Ovary (tissue), 9 donors: Measurements from ENCODE around the gene CYFIP2. TPM values are rescaled to one million over a fixed set of nuclear protein-coding genes. Genes with fewer than 3 reads are reported as not detected.

ENCODE experiments used
- DNase-seq, 5 donors: peaks; one replicate each; pipeline ENCODE4 v3.0.0-alpha.2; 2019 to 2020
- H3K27ac ChIP-seq, 2 donors: fragments of 200-600 bp; one replicate each; pipeline versions ENCODE4 v1.5.1 to v1.8.0; 2019 to 2022
- H3K27me3 ChIP-seq: fragments of 200-600 bp; one replicate; pipeline ENCODE4 v1.8.0; 2022
- H3K36me3 ChIP-seq: fragments of 200-600 bp; sonication (generic); one replicate; pipeline ENCODE4 v1.5.1; 2019
- H3K4me1 ChIP-seq: one replicate; pipeline ENCODE4 v1.8.1; 2013; ENCODE audit warnings: mild to moderate bottlenecking, moderate library complexity; ENCODE audit not compliant: insufficient read depth
- H3K4me3 ChIP-seq: fragments of 200-600 bp; sonication (generic); one replicate; pipeline ENCODE4 v1.5.1; 2017
- H3K9me3 ChIP-seq, 2 donors: fragments of 200-600 bp in 1 of 2; sonication (generic) in 1 of 2; one replicate each; pipeline versions ENCODE4 v1.5.1 to v1.8.1; 2013 to 2019; ENCODE audit warnings: mild to moderate bottlenecking in 1 of 2, moderate library complexity in 1 of 2
- EP300 ChIP-seq: sonication (generic); formaldehyde crosslinking; IDR thresholded peaks from one replicate; pipeline ENCODE4 v1.6.1; 2017; ENCODE audit warnings: antibody characterized with exemption
- POLR2A ChIP-seq: fragments of 450-650 bp; IDR thresholded peaks from one replicate; pipeline ENCODE4 v1.6.1; 2017; ENCODE audit warnings: antibody characterized with exemption, mild to moderate bottlenecking, moderate library complexity
- WGBS, 3 donors: extraction: QIAGEN DNeasy Blood & Tissue Kit in 1 of 3; methylation state at CpG; one replicate each; pipeline versions ENCODE4 v1.1.5 to v1.1.7; 2013 to 2017; 5-methylcytosine and 5-hydroxymethylcytosine counted together
- intact Hi-C, 4 donors: fragments of 100-400 bp; cut with DNase I; formaldehyde crosslinking; loops; one replicate each; pipeline versions ENCODE4 v1.11.0 to v1.15.1; 2022 to 2023
- polyA plus RNA-seq, 2 donors: library from polyadenylated mRNA; stranded (reverse); fragments of 200-250 nt in 1 of 2; fragments of 350-450 nt in 1 of 2; fragmentation: Illumina TruSeq in 1 of 2; extraction: RNeasy Lipid Tissue Mini Kit (QIAGEN cat#74804) in 1 of 2; gene quantifications; one replicate each; pipeline ENCODE4 v1.2.3, GENCODE V29; 2013 to 2014
- total RNA-seq, 7 donors: library from RNA; depleted of rRNA in 2 of 7; stranded (reverse); fragments of >200 nt in 2 of 7; fragmentation: NEBNext Ultra II Directional in 3 of 7; extraction: Animal tissue kit (Norgen Biotek cat#: 25700) in 3 of 7; gene quantifications; one replicate each; pipeline versions ENCODE4 v1.1.0 to v1.2.4, GENCODE V29; 2016 to 2023
- TF ChIP-seq, protein P1 (sequence below), 3 donors: fragments of 450-650 bp in 2 of 3; fragments of 200-600 bp in 1 of 3; IDR thresholded peaks; one replicate each; pipeline versions ENCODE4 v1.5.1 to v1.8.0; 2016 to 2022; ENCODE audit warnings: antibody characterized with exemption in 3 of 3, mild to moderate bottlenecking in 1 of 3
- donor health status: DM: no; HTN: no; CAD: no; lungs with moderate emphysema.
- donor health status: DM: no; HTN: no; CAD: no.
- donor health status: Bipolar disorder and iron deficiency.
- donor health status: DM: yes; HTN: yes; CAD: no.
- donor health status: DM: no; HTN: no; CAD: no.
- donor health status: DM: yes; HTN: yes; CAD: no.

The CYFIP2 gene
- total and polyA plus RNA-seq, 9 donors, result 4.9 to 39.8 (median 17.1) TPM

DNA sequence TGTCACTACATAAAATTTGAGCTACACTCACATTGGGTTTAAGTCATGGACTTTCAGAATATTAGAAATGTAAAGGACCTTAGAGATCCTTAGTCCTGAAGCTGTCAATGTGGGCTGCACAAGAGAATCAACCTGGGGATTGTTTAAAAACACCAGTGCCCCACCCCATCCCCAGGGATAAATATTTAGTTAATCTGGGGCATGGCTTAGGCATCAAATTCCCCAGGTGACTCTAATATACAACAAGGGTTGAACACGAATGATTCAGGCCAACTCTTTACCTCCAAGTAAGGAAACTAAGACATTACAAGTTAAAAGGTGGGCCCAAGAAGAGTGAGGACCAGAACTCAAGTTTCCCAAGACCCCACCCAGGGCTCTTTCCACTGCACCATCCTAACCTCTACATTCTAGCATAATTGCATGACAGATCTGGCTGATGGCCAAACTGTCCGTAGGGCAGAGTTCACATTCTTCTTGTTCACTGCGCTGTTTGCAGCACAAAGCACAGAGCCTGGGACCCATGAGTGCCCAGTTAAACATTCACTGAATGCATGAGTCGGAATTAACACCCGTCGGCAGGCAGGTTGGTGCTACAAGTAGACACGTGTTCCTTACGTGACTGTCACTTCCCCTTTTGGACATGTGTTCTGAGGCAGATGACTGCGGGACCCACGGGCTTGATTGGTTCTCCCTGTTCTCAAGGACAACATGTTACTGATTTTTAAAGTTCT lies 25.2 kb downstream of the CYFIP2 start:
- intact Hi-C loops, result no loop called here
- H3K27me3 ChIP-seq, result no peaks in the 10 kb centered on the region
- H3K9me3 ChIP-seq, result no peaks in the 10 kb centered on the region
- H3K27ac ChIP-seq, result no peak overlapping the region
- 76 to 83% (median 82%) methylated on average over 10 of the region's 10 CpGs for whole genome bisulfite sequencing, 3 donors
- no peaks in the 10 kb centered on the region for H3K36me3 ChIP-seq
- TF ChIP-seq EP300, result no peak
- TF ChIP-seq, protein P1, sequence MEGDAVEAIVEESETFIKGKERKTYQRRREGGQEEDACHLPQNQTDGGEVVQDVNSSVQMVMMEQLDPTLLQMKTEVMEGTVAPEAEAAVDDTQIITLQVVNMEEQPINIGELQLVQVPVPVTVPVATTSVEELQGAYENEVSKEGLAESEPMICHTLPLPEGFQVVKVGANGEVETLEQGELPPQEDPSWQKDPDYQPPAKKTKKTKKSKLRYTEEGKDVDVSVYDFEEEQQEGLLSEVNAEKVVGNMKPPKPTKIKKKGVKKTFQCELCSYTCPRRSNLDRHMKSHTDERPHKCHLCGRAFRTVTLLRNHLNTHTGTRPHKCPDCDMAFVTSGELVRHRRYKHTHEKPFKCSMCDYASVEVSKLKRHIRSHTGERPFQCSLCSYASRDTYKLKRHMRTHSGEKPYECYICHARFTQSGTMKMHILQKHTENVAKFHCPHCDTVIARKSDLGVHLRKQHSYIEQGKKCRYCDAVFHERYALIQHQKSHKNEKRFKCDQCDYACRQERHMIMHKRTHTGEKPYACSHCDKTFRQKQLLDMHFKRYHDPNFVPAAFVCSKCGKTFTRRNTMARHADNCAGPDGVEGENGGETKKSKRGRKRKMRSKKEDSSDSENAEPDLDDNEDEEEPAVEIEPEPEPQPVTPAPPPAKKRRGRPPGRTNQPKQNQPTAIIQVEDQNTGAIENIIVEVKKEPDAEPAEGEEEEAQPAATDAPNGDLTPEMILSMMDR (IDR thresholded peaks at IDR 0.05), result no peak
- no peak for TF ChIP-seq POLR2A
- H3K4me1 ChIP-seq, result no peaks in the 10 kb centered on the region
- no peak for DNase-seq
- no peak overlapping the region for H3K4me3 ChIP-seq

- Histone ChIP-seq H3K36me3 (no peaks in the 10 kb centered on the region), H3K27me3 (no peaks in the 10 kb centered on the region), H3K27ac (no peak overlapping the region), H3K4me3 (no peak overlapping the region), H3K4me1 (no peaks in the 10 kb centered on the region), H3K9me3 (no peaks in the 10 kb centered on the region)
- DNase-seq, result no peak
- 88 to 93% (median 90%) methylated on average over 3 of the region's 3 CpGs for WGBS, 3 donors
- TF ChIP-seq, protein P1 (IDR thresholded peaks at IDR 0.05), result no peak
- no peak for TF ChIP-seq POLR2A
- intact Hi-C loops, result no loop called here
Observed at GRCh38 chr5:157292599-157292998, 26.7 kb downstream of the CYFIP2 start.

GRCh38 chr5:157294407-157295091 lies 28.6 kb downstream of the CYFIP2 start:
- Histone ChIP-seq H3K4me1 (no peaks in the 10 kb centered on the region), H3K36me3 (no peaks in the 10 kb centered on the region), H3K4me3 (no peak overlapping the region), H3K27ac (no peak overlapping the region), H3K27me3 (no peaks in the 10 kb centered on the region), H3K9me3 (no peaks in the 10 kb centered on the region)
- intact Hi-C loops, result no loop called here
- WGBS, 3 donors, result 80 to 83% (median 82%) methylated on average over 7 of the region's 7 CpGs
- TF ChIP-seq EP300, result no peak
- TF ChIP-seq, protein P1 (IDR thresholded peaks at IDR 0.05), result no peak
- TF ChIP-seq POLR2A, result no peak
- DNase-seq, result no peak

- no peak for TF ChIP-seq POLR2A
- Histone ChIP-seq H3K4me3 (no peak overlapping the region), H3K9me3 (no peaks in the 10 kb centered on the region), H3K4me1 (no peaks in the 10 kb centered on the region), H3K27me3 (no peaks in the 10 kb centered on the region), H3K36me3 (no peaks in the 10 kb centered on the region), H3K27ac (no peak overlapping the region)
- no peak for DNase-seq
- intact Hi-C loops, result no loop called here
- WGBS, 3 donors, result 14 to 54% (median 33%) methylated on average over 1 of the region's 1 CpG
Observed at GRCh38 chr5:157295247-157295646, 29.3 kb downstream of the CYFIP2 start.

DNA sequence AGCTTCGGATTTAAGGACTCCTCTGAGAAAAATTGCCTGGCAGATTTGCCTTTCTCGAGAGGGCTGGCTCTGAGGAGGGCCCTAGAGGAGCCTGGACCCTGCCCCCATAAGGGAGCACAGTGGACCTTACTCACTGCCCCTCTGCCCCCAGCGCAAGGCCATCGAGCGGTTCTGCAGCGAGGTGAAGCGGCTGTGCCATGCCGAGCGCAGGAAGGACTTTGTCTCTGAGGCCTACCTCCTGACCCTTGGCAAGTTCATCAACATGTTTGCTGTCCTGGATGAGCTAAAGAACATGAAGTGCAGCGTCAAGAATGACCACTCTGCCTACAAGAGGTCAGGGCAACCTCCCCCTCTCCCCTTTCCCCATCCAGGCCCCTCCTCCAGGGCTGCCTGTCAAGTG lies 34.6 kb downstream of the CYFIP2 start:
- no peaks in the 10 kb centered on the region for H3K36me3 ChIP-seq
- TF ChIP-seq, protein P1 (IDR thresholded peaks at IDR 0.05), result no peak
- no peak for TF ChIP-seq POLR2A
- TF ChIP-seq EP300, result no peak
- H3K27me3 ChIP-seq, result no peaks in the 10 kb centered on the region
- H3K4me3 ChIP-seq, result no peak overlapping the region
- intact Hi-C loops, result no loop called here
- no peak overlapping the region for H3K27ac ChIP-seq
- DNase-seq, result no peak
- no peaks in the 10 kb centered on the region for H3K9me3 ChIP-seq
- 83 to 89% (median 88%) methylated on average over 10 of the region's 10 CpGs for WGBS, 3 donors
- H3K4me1 ChIP-seq, result no peaks in the 10 kb centered on the region
